Measurements from ENCODE around the gene DHX29. TPM values are rescaled to one million over a fixed set of nuclear protein-coding genes. Genes with fewer than 3 reads are reported as not detected.
A peak's percentile ranks its signal among the peaks of the same experiment; 100 is the strongest.

The DHX29 gene
- total RNA-seq, 1 experiment from 2014 or later, result 27.7 TPM

DNA sequence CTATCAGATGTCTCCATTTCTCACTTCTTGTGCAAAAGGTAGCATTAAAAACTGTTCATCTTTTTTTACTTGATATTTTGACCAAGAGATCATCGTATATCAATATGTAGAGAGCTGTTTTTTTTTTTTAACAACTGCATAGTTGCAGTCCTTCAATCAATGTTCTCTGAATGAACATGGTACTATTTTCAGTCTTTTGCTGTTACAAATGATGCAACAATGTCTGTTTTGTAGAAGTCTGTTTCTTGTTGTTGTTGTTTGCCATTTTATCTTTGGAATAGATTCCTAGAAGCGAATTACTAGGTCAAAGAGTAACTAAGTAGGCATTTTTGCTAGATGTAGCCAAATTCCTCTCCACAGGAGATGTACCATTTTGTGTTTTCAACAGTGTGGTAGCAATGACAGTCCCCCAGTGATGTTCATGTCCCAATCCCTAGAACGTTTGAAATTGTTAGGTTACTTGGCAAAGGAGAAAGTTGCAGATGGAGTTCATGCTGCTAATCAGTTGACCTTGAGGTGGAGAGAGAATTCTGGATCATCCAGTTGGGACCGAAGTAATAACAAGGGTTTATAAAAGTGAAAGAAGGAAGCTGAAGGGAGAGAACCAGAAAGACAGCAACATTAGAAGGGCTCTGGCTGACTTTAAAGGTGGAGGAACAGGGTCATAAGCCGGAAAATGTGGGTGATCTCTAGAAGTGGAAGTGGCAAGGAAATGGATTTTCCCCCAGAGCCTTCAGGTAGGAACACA lies 6.5 kb upstream of the DHX29 start:
- no peak for DNase-seq (ENCODE audit: low read depth)

- DNase-seq (ENCODE audit: low read depth), result peak; percentile 22
These were observed 851 bp upstream of the DHX29 start for GRCh38 chr5:55308254-55308836.

DNA sequence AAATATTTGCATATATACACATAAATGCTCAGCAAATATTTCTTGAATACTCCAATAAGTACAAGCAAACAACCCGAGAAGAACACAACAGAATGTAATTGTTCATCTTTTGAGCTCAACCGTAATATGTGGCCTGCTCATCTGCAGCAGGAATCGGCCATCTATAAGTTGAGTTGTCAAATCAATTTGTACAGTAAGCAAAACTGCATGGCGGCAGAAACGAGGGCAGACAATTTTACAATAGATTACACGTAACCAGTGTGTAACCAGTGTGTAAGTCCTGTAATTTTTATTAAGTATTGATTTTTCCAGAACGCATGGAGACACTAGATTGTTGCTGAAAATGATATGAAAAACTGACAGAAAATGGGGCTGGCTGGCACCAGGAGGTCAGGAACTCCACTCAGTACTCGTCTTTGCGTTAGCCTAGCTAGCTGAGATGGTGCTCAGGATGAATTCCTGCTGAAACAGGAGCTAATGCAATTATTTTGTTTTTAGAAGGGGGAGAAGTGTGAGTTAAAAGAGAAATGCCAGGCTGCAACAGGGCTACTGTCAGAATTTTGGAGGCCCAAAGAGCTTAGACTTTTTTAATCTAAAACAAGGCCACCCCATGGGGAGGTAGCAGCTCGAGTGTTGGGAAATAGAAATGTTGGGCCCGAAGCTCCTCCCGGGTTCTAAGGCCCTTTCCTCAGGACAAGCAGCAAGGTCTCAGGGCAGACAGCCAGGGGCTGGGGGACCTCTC lies 682 bp downstream of the DHX29 start:
- peak; percentile 5 for DNase-seq (ENCODE audit: low read depth)

DNA sequence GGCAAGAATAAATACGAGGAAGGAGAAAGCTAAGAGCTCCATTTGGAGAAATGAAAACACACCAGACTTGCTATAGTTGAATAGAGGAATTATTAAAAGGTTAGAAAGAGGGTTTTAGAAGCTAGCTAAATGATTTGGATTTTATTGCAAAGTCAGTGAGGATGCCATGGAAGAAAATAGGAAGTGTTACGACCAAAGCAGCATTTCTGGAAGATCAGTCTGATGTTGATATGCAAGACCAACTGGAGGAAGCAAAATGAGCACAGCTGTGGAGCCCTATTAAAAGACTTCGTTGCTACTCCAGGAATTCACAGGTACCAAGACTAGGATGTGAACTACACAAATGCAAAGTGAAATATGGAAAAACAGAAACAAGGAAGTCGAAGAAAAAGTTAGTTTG lies 2.1 kb downstream of the DHX29 start:
- DNase-seq (ENCODE audit: low read depth), result no peak

- no peak for DNase-seq (ENCODE audit: low read depth)
These were observed 2.9 kb downstream of the DHX29 start for GRCh38 chr5:55304584-55304983.

DNA sequence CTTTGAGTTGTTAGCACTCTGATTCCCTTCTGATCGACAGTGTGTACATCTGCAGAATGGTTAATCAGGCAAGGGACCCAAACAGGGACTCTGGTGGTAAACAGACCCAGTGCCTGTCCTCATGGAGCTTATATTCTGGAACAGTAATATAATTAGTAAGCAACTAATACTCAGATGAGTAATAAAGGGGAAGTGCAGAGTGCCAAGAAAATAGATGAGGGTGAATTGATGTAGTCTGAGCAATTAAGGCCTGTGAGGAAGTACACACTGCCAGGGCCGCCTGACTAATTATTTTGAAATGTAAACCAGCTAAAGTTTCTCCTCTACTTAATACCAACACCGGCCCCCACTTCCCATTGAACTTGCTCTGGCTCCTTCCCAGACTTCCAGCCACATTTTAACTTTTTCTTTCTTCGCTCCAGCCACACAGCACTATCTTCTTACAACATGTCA lies 4.2 kb downstream of the DHX29 start:
- peak; percentile 55 for DNase-seq (ENCODE audit: low read depth)

DNA sequence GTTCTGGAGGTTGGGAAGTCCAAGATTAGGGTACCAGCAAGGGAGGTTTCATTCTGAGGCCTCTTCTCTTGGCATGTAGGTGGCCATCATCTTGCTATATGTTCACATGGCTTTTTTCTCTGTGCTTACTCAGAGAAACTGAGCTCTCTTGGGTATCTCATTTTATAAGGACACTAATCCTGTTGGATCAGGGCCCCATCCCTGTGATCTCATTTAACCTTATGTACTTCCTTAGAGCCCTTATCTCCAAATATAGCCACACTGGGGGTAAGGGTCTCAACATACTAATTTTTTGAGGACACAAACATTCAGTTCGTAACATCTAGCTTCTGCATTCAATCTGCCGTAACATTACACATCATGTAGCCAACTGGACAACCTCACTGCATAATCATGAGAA lies 6.6 kb downstream of the DHX29 start:
- DNase-seq (ENCODE audit: low read depth), result no peak

GRCh38 chr5:55294935-55295334 lies 12.6 kb downstream of the DHX29 start:
- no peak for DNase-seq (ENCODE audit: low read depth)

DNA sequence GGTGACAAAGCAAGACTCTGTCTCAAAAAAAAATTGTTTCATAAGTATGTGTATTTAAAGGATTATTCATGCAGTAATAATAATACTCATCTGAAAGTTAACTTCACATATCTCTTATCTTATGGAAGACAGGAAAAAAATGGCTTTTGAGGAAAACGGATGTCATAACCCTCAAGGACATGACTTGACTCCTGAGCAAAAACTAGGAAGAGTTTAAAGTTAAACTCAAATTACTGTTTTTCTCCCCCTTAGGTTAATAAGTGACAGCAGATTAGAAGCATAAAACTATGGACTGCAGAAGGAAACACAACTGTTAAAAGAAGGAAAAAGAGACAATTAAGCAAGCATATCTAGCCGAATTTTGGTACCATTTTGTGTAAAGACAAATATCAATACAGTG lies 16.5 kb downstream of the DHX29 start:
- no peak for DNase-seq (ENCODE audit: low read depth)

DNA sequence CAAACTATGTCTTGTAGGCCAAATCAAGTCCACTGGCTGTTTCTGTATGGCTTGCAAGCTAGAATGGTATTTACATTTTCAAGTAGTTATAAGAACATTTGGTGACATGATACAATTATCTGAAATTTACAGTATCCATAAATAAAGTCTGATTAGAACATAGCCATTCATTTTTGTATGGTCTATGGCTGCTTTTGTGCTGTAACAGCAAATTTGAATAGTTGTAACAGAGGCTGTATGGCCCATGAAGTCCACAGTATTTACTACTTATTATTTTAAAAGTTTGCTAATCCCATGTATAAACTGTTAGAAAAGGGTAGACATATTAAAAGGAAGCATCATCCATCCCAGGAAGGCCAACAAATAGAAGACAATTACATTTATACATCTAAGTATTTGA lies 17.7 kb downstream of the DHX29 start:
- no peak for DNase-seq (ENCODE audit: low read depth)

- no peak for DNase-seq (ENCODE audit: low read depth)
These were observed 21.0 kb downstream of the DHX29 start for GRCh38 chr5:55286411-55286933.

GRCh38 chr5:55278778-55279177 lies 28.7 kb downstream of the DHX29 start:
- DNase-seq (ENCODE audit: low read depth), result no peak

DNA sequence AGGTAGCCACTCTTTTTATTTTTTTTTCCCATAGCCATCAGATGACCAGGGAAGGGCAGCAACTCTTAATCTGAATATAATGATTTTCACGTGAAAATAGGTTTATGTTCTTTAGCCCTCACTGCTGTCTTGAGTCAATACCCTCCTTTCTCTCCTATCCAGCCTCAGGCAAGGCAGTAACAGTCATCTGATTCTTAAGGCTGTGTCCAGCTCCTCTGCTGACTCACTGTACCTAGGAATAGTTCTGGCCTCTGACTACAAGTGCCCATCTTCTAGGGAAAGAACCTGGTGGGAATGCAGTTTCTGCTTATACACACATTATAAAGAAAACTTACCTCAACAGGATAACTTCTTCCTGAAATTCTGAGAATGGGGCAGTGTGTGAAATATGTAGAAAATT lies 30.7 kb downstream of the DHX29 start:
- DNase-seq (ENCODE audit: low read depth), result no peak

DNA sequence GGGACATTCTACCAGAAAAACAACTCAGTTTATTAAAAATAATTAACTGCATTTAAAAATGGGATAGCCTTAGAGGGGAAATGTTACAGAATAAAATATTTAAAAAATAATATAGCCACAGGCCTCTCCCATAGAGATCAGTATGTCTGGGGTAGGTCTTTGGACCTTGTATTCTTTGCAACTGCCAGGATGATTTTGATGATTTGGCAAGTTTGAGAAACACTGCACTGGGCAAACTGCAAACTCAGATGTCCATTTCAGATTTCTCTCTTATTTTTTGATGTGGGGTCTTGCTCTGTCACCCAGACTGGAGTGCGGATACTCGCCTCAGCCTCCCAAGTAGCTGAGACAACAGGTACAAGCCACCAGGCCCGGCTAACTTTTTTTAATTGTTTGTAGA lies 49.2 kb downstream of the DHX29 start:
- DNase-seq (ENCODE audit: low read depth), result no peak

DNA sequence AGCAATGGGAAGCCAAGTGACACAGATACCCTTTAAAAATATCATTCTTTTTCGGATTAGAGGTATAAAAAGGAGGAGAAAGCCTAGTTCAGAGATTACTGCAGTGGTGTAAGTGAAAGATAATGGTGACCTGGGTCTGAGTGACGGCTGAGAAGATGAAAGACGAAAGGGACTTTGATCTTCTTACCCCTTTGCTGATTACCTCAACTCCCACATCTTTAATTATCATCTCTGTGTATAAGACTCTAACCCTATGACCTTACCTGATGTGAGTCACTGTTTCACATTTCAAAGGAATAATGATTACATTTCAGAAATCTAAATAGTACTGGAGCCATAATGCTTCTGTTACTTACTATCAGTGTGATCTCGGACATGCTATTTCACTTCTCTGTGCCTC lies 52.7 kb downstream of the DHX29 start:
- no peak for DNase-seq (ENCODE audit: low read depth)

GRCh38 chr5:55250064-55250463 lies 57.4 kb downstream of the DHX29 start:
- no peak for DNase-seq (ENCODE audit: low read depth)

DNA sequence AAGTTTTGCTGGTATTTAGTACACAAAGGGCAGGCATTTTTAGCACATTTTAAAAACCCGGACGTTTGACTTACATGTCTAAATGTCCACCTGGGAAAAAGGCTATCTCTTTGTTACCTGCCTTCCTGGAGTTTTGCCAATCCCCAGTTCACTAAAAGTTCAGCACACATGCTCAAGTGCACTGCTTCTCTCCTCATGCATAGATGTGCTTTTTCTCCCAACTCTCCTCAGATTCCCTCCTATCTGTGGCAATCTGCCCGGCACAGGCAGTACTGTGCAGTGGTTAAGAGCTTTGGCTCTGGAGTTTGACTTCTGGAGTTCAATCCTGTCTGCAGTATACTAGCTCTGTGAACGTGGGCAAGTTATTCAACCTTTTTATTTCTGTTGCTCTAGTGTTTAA lies 65.7 kb downstream of the DHX29 start:
- no peak for DNase-seq (ENCODE audit: low read depth)

DNA sequence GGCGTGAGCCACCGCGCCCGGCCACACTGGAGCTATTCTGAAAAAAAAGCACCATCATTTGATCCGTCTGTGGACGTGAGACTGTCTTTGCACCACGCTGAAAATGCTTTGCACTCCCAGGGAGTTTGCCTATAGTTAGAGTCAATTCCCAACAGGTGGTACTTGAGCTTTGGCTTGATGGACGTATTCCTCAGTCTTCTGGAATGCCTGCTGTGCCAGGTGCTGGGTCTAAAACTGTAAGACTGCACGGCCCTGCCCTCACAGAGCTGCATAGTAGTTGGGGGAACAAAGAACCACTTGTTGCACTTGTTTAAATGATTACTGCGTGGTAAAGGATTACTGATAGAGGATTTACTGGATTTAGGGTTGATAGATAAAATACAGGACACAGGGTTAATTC lies 70.7 kb downstream of the DHX29 start:
- DNase-seq (ENCODE audit: low read depth), result no peak

DNA sequence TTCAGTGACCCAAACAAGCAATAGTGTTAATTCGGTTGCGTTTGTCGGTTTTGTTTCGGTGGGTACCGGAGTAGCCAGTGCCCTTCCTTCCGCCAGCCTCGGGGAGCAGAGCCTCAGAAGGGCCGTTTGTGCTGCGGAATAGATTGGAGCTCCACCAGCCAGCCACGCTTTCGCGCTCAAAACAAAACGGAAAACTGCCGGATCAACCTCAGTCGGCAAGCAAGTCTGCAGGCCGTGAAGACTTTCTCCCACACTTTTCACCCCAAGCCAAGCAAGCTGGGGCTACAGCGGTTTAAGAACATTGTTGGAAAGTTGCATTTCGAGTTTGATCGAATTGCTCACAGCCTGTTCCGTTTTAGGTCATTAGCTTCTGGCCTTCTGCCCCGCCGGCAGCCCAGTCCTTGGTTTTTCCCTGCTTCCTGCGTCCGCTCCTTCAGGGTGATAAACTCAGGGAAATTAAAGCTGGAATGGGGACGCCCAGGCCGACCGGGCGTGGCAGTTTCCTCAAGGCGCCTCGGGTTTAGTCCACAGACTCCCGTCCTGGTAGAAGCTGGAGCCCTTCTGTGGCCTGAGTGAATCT lies 73.3 kb downstream of the DHX29 start:
- peak; percentile 72 for DNase-seq (ENCODE audit: low read depth)

GRCh38 chr5:55232985-55233928 lies 74.2 kb downstream of the DHX29 start, which contains the start of gene CCNO:
TSS of gene CCNO (minus strand) at chr5:55233608. CDS start at chr5:55233523, 85 bp downstream.
- peak; percentile 95 for DNase-seq (ENCODE audit: low read depth)
